ENCODE measurements around the gene SPRR2G. TPM values are rescaled to one million over a fixed set of nuclear protein-coding genes. Genes with fewer than 3 reads are reported as not detected.

Gene SPRR2G
- total and polyA plus RNA-seq, 2 of the 8 experiments (the other 6 are each of a cell fraction or from before 2014, with no cell fraction given), result not detected

GRCh38 chr1:153152481-153152880 lies 1.8 kb upstream of the SPRR2G start:
- Histone ChIP-seq H3K4me3 (ENCODE audit: extremely low read depth in 1 of 4, insufficient read depth in 2 of 4, low read depth in 3 of 4, low read length in 4 of 4) (no peak overlapping the region), H3K27me3 (replicated peaks in 1 of 4; ENCODE audit: control insufficient read depth in 3 of 4, extremely low read depth in 1 of 4, insufficient read depth in 3 of 4, low read length in 3 of 4) (no peaks in the 10 kb centered on the region; a peak in 2 of 7 replicates), H2BK120ac (replicated peaks; ENCODE audit: low read depth, low read length) (no peak overlapping the region), H3K9ac (replicated peaks in 1 of 4; ENCODE audit: extremely low read depth in 1 of 4, low read depth in 3 of 4, low read length in 3 of 4) (no peak overlapping the region), H2BK5ac (ENCODE audit: low read depth, low read length) (no peak overlapping the region), H3K27ac (ENCODE audit: low read depth, low read length) (no peak overlapping the region), H2AFZ (ENCODE audit: low read length) (no peak overlapping the region), H3K36me3 (ENCODE audit: control insufficient read depth in 2 of 4, insufficient read depth in 4 of 4, low read length in 3 of 4) (no peaks in the 10 kb centered on the region), H4K20me1 (replicated peaks in 1 of 2; ENCODE audit: control insufficient read depth in 1 of 2, insufficient read depth in 2 of 2, low read length in 2 of 2) (no peaks in the 10 kb centered on the region), H4K5ac (ENCODE audit: insufficient read length, low read depth, low read length) (no peak overlapping the region), H3K79me1 (ENCODE audit: low read depth, low read length) (no peaks in the 10 kb centered on the region), H2BK12ac (ENCODE audit: low read depth, low read length) (no peak overlapping the region), H3K14ac (ENCODE audit: insufficient read length) (no peak overlapping the region), H3K23me2 (ENCODE audit: low read depth, low read length) (no peaks in the 10 kb centered on the region; the same call in 1 of the 2 replicates), H2AK5ac (ENCODE audit: low read depth, low read length) (no peak overlapping the region), H3K4me2 (ENCODE audit: insufficient read depth in 1 of 2, low read depth in 2 of 2, low read length in 2 of 2) (no peak overlapping the region), H3K9me3 (ENCODE audit: insufficient read depth in 2 of 2, low read depth in 1 of 2, low read length in 1 of 2) (peaks cover 2 to 3% of the 10 kb centered on the region in 2 experiments; a peak in 2 of 4 replicates), H3K4ac (replicated peaks; ENCODE audit: insufficient read length, low read depth, low read length) (no peak overlapping the region), H2BK15ac (ENCODE audit: low read length) (no peak overlapping the region), H3K18ac (ENCODE audit: extremely low read depth, low read length) (no peak overlapping the region), H3K23ac (ENCODE audit: insufficient read length) (no peak overlapping the region), H4K91ac (replicated peaks; ENCODE audit: insufficient read length, low read length) (no peak overlapping the region), H3K4me1 (replicated peaks in 1 of 4; ENCODE audit: control insufficient read depth in 3 of 4, insufficient read depth in 4 of 4, low read length in 3 of 4) (no peaks in the 10 kb centered on the region), H3K79me2 (ENCODE audit: control insufficient read depth in 1 of 2, insufficient read depth in 2 of 2, low read length in 2 of 2) (no peaks in the 10 kb centered on the region), H4K8ac (ENCODE audit: extremely low read depth, insufficient read depth, low read length) (no peak overlapping the region), H3K56ac (replicated peaks; ENCODE audit: insufficient read length, low read depth, low read length) (no peak overlapping the region), H2BK20ac (ENCODE audit: low read length) (no peak overlapping the region)
- POLR2A ChIA-PET (ENCODE audit: partially characterized antibody), result no interaction called here
- FAIRE-seq (no peak), DNase-seq (ENCODE audit: low read depth in 1 of 2, low spot score in 2 of 2) (no peak)
- 72% methylated on average over 3 of the region's 3 CpGs; no CpG with 5 or more reads in 1 of the 2 experiments for WGBS, 2 experiments (ENCODE audit: extremely low coverage in 1 of 2, insufficient coverage in 1 of 2, insufficient read length in 1 of 2, insufficient replicate concordance in 2 of 2, low coverage in 1 of 2, low lambda C conversion rate in 2 of 2, missing lambda C conversion rate in 1 of 2)
- CTCF ChIA-PET (ENCODE audit: partially characterized antibody), result interaction anchor here (1.3 kb wide), 1 partner anchor 18 kb away, joined by 3 read pairs; no protein-coding TSS in a partner anchor
- no peak for TF ChIP-seq SP2 (IDR thresholded peaks at IDR 0.05; ENCODE audit: low read length)
- no peak for TF ChIP-seq KDM5A (IDR thresholded peaks at IDR 0.05; ENCODE audit: low read length)
- no peak for TF ChIP-seq TEAD4 (IDR thresholded peaks at IDR 0.05; ENCODE audit: low read depth, low read length)
- TF ChIP-seq EP300 (IDR thresholded peaks at IDR 0.05; ENCODE audit: borderline replicate concordance in 1 of 2, low read depth in 2 of 2, low read length in 2 of 2), result no peak
- no peak for TF ChIP-seq POU5F1 (IDR thresholded peaks at IDR 0.05; ENCODE audit: low read depth, low read length)
- TF ChIP-seq CREB1 (IDR thresholded peaks at IDR 0.05), result no peak
- no peak for TF ChIP-seq POLR2AphosphoS5 (IDR thresholded peaks at IDR 0.05; ENCODE audit: low read depth, low read length)
- no peak for TF ChIP-seq TCF12 (IDR thresholded peaks at IDR 0.05; ENCODE audit: low read depth, low read length)
- TF ChIP-seq ZNF274 (IDR thresholded peaks at IDR 0.05; ENCODE audit: borderline replicate concordance, extremely low read depth, low read length), result no peak
- no peak for TF ChIP-seq YY1 (IDR thresholded peaks at IDR 0.05; ENCODE audit: low read depth, low read length)

All from H1 (cell line).